SHP77 (cell line): Measurements from ENCODE around the gene PDE10A.
"Not testable (repeated sequence)": the region's sequence is repeated elsewhere in the genome, so short reads cannot be mapped to it uniquely, and the experiment has no call there.

Experiments
- DNase-seq, 2 experiments: peaks; one replicate each; lab custom pipeline; 2025; lab: John Stamatoyannopoulos, UW

PDE10A gene

GRCh38 chr6:165586706-165587105, 76.3 kb downstream of the PDE10A start:
- no peak for DNase-seq

GRCh38 chr6:165585060-165585459, 78.0 kb downstream of the PDE10A start:
- DNase-seq, result no peak

- no peak for DNase-seq
Observed at GRCh38 chr6:165584541-165584940, 78.5 kb downstream of the PDE10A start.

- DNase-seq, result no peak
Observed at GRCh38 chr6:165581678-165582077, 81.4 kb downstream of the PDE10A start.

GRCh38 chr6:165580136-165580535, 82.9 kb downstream of the PDE10A start:
- DNase-seq, result no peak

- DNase-seq, result no peak
Observed at GRCh38 chr6:165579151-165579550, 83.9 kb downstream of the PDE10A start.

- no peak for DNase-seq
Observed at GRCh38 chr6:165577556-165577955, 85.5 kb downstream of the PDE10A start.

- DNase-seq, result no peak
Observed at GRCh38 chr6:165575158-165575549, 87.9 kb downstream of the PDE10A start.

- no peak for DNase-seq
Observed at GRCh38 chr6:165574220-165575157, 88.6 kb downstream of the PDE10A start.

GRCh38 chr6:165573671-165574070, 89.4 kb downstream of the PDE10A start:
- DNase-seq, result peak in 1 of 2 experiments; percentile 67

GRCh38 chr6:165571721-165572132, 91.3 kb downstream of the PDE10A start:
- no peak for DNase-seq

- no peak for DNase-seq
Observed at GRCh38 chr6:165571068-165571682, 91.9 kb downstream of the PDE10A start.

- DNase-seq, result no peak
Observed at GRCh38 chr6:165568326-165568725, 94.7 kb downstream of the PDE10A start.

GRCh38 chr6:165566088-165566828, 96.8 kb downstream of the PDE10A start:
- DNase-seq, result no peak

GRCh38 chr6:165562421-165563090, 100.5 kb downstream of the PDE10A start:
- no peak for DNase-seq

GRCh38 chr6:165559632-165560031, 103.4 kb downstream of the PDE10A start:
- DNase-seq, result no peak

- not testable (repeated sequence) for DNase-seq
Observed at GRCh38 chr6:165558097-165558496, 104.9 kb downstream of the PDE10A start.

- DNase-seq, result no peak
Observed at GRCh38 chr6:165557674-165558073, 105.4 kb downstream of the PDE10A start.

- DNase-seq, result peak; percentile 77 to 86
Observed at GRCh38 chr6:165556116-165556843, 106.8 kb downstream of the PDE10A start.

- not testable (repeated sequence) for DNase-seq
Observed at GRCh38 chr6:165554644-165555043, 108.4 kb downstream of the PDE10A start.

GRCh38 chr6:165552248-165552736, 110.7 kb downstream of the PDE10A start:
- peak; percentile 27 to 52 for DNase-seq
